Measurements from ENCODE around the gene PIGU.

The PIGU gene

DNA sequence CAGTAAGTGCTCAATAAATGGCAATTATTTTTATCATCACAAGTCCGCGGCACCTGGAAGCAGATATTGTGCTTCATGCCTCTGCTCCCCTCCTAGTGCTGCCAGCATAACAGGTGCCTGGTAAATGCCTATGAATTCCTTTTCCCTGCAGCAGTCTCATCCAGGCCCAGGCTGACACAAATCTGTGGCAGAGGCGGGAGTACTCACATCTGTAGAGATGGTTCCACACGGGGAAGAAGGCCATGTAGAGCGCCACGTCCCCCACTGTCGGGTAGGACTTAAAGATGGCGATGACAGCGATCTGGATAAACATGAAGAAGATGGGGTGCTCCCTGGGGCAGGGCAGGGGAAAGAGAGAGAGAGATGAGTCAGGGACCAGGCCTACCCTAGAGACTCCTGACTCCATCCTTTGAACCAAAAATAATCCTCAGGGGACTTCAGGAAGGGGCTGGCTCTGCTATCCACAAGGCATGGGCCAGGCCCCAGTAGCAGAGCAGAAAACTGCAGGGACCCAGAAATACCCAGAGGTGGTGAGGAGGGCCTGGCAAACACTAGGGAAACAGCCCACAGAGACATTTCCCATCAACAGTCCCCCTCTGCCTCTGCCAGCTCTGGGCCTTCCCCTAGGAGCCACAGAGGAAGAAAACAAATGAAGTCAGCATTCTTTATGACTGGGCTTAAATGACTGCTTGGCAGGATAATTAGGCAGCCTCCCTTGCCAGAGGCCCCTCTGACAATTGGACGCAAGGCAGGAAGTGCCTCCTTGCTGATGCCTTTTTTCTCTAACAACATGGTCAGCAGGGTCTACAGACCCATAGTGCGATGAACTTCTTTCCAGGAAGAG, 95.3 kb downstream of the PIGU start:
- H3K4me1 ChIP-seq, result no peaks in the 10 kb centered on the region
- no peaks in the 10 kb centered on the region; the same call in 1 of the 2 replicates for H3K36me3 ChIP-seq (replicated peaks)
- H3K9me3 ChIP-seq, result no peaks in the 10 kb centered on the region
- in situ Hi-C loops (cut with MboI; ENCODE audit: low sequenced_read_pairs), result no loop called here
- H3K4me3 ChIP-seq, result no peak overlapping the region
- no peak for DNase-seq (ENCODE audit: low spot score in 2 of 2)
- no peaks in the 10 kb centered on the region for H3K27me3 ChIP-seq (ENCODE audit: low read depth)

DNA sequence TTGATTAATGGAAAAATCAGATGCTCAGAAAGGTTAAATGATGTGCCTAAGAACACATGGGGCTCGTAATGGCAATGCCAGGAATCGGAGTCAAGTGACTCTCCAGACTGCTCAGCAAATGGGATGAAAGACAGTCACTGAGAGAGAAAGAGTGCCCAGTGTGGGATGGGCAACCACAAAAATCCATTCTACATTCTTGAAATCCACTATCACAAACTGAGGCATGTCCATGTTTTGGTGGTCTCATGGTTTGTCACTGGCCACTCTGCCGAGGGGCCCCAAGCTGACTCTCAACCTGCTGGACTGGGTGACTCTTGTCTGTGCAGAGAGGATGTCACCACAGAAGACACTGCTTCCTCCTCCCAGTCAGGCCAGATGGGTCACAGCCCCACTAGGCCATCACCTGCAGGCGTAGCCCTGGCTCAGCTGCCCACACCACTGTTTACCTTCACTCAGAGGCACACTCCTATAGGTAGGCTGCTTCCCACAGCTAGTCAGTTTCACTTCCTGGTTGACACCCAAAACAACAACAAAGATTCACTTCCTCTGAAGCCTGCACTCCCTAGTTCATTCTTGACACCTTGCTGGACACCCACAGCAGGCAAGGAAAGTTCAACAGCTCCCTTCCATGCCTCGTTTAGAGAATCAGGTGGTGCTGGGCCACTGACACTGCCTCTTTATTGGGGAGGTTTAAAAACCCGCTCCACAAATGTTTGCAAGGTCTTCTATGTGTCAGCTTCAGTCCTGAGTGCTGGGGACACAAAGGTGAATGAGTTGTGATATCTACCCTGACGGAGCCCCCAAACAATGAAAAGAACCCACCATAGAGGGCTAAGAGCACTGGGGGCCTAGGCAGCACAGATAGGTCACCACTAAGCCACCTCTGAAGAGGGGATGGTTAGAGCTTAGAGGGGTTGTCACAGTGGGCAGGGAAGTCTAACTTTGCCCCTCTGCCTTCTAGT, 96.6 kb downstream of the PIGU start:
- H3K4me1 ChIP-seq, result no peaks in the 10 kb centered on the region
- no peaks in the 10 kb centered on the region for H3K9me3 ChIP-seq
- in situ Hi-C loops (cut with MboI; ENCODE audit: low sequenced_read_pairs), result no loop called here
- DNase-seq (ENCODE audit: low spot score in 2 of 2), result no peak
- H3K36me3 ChIP-seq (replicated peaks), result no peaks in the 10 kb centered on the region; the same call in 1 of the 2 replicates
- no peaks in the 10 kb centered on the region for H3K27me3 ChIP-seq (ENCODE audit: low read depth)
- no peak overlapping the region for H3K4me3 ChIP-seq

DNA sequence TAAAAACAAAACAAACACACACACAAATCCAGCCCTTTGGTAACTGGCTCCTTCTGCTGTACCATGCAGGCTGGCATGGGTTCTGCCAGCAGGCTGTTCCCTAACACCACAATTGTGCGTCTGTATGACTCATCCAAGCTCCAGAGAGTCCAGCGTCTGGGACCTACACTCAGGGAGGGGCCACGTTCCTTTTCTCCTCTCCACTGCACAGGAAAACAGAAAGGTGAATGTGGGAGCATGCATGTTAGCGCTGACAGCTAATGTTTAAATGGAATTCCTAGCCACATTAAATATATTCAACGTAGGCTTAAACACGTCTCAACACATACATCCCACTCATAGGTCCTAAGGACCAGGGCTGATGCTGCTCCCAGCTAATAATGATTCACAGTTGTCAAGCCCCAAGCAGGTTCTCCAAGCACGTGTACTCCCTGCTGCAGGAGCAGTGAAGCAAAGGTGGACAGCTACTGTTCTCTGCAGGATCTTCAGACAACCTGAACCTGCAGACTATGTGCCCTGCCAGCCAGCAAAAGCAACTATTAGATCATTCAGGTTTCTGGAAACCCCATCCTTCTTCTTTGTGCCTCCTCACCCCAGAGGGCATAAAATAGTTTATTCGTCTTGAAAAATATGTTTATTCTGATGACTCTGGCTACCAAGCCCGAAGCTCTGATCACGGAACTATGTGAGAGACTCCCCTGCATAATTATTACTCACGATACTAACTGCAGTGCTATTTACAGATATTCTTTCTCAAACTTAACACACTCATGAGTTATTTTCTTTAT, 97.5 kb downstream of the PIGU start:
- Histone ChIP-seq H3K4me1 (no peaks in the 10 kb centered on the region), H3K9me3 (no peaks in the 10 kb centered on the region), H3K4me3 (no peak overlapping the region), H3K27me3 (ENCODE audit: low read depth) (no peaks in the 10 kb centered on the region), H3K36me3 (replicated peaks) (no peaks in the 10 kb centered on the region; the same call in 1 of the 2 replicates)
- in situ Hi-C loops (cut with MboI; ENCODE audit: low sequenced_read_pairs), result no loop called here
- no peak for DNase-seq (ENCODE audit: low spot score in 2 of 2)

GRCh38 chr20:34578521-34578920, 98.4 kb downstream of the PIGU start:
- no peak for DNase-seq (ENCODE audit: low spot score in 2 of 2)
- Histone ChIP-seq H3K4me1 (no peaks in the 10 kb centered on the region), H3K27me3 (ENCODE audit: low read depth) (no peaks in the 10 kb centered on the region), H3K4me3 (no peak overlapping the region), H3K36me3 (replicated peaks) (no peaks in the 10 kb centered on the region; the same call in 1 of the 2 replicates), H3K9me3 (no peaks in the 10 kb centered on the region)
- in situ Hi-C loops (cut with MboI; ENCODE audit: low sequenced_read_pairs), result no loop called here

DNA sequence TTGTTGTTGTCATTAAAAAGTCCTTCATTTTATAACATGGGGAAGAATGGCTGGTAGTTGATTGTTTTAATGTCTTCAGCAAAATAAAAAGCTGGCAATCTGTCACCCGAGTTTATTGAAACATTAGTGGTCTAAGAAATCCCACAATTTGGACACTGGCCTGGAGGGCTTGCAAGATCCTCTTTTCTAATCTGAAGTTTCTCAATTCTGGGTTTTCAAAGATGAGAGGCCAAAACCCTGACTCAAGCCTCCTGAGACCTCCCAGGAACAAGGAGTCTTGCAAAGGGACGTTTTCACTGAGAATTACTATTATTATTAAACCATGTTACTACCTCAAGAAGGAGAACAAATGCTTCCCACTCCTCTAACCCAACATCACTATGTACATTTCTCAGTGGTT, 98.9 kb downstream of the PIGU start:
- in situ Hi-C loops (cut with MboI; ENCODE audit: low sequenced_read_pairs), result no loop called here
- H3K9me3 ChIP-seq, result no peaks in the 10 kb centered on the region
- no peaks in the 10 kb centered on the region for H3K4me1 ChIP-seq
- no peak for DNase-seq (ENCODE audit: low spot score in 2 of 2)
- H3K4me3 ChIP-seq, result no peak overlapping the region
- no peaks in the 10 kb centered on the region; the same call in 1 of the 2 replicates for H3K36me3 ChIP-seq (replicated peaks)
- no peaks in the 10 kb centered on the region for H3K27me3 ChIP-seq (ENCODE audit: low read depth)

- no peaks in the 10 kb centered on the region for H3K9me3 ChIP-seq
- in situ Hi-C loops (cut with MboI; ENCODE audit: low sequenced_read_pairs), result no loop called here
- no peaks in the 10 kb centered on the region; the same call in 1 of the 2 replicates for H3K36me3 ChIP-seq (replicated peaks)
- no peaks in the 10 kb centered on the region for H3K27me3 ChIP-seq (ENCODE audit: low read depth)
- DNase-seq (ENCODE audit: low spot score in 2 of 2), result no peak
- H3K4me3 ChIP-seq, result no peak overlapping the region
- no peaks in the 10 kb centered on the region for H3K4me1 ChIP-seq
Observed at GRCh38 chr20:34577061-34577460, 99.8 kb downstream of the PIGU start.

DNA sequence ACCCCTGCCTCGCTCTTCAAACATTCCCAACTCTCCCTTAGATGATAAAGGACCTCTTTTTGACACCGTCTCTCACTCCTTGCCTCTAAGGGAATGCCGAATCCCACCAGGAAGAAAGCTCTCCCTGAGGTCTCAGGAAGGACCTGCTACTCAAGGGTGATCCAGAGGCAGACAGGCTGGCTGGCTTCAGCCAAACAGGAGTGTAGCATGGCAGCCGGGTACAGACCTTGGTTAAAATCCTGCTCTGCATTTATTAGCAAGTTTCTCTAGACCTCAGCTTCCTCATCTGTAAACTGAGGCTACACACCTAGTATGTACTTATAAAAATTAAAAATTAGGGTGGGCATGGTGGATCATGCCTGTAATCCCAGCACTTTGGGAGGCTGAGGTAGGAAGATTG, 101.1 kb downstream of the PIGU start:
- no peaks in the 10 kb centered on the region for H3K36me3 ChIP-seq (replicated peaks)

DNA sequence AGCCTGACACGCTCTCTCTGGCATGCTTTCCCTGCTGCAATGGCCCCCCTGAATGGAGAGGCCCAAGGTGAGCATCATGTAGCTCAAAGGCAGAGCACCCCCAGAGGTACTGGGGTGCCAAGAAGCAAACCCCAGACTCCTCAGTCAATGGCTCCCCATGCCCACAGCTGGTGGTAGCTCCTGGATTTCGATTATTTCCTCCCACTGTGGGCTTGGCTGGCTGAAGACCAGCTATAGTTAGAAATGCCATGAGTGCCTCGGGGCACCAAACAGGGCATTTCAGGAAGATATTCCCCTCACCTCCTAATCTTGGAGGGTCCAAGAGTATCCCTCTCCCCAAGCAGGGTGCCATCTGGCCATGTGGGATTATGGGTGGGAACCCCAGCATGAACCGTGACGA, 101.6 kb downstream of the PIGU start:
- H3K9me3 ChIP-seq, result no peaks in the 10 kb centered on the region
- H3K36me3 ChIP-seq (replicated peaks), result no peaks in the 10 kb centered on the region
- H3K4me1 ChIP-seq, result no peaks in the 10 kb centered on the region
- H3K27me3 ChIP-seq (ENCODE audit: low read depth), result no peaks in the 10 kb centered on the region
- in situ Hi-C loops (cut with MboI; ENCODE audit: low sequenced_read_pairs), result no loop called here
- no peak for DNase-seq (ENCODE audit: low spot score in 2 of 2)
- no peak overlapping the region for H3K4me3 ChIP-seq

More for the DNA sequence above, 101.1 kb downstream of the PIGU start:
- H3K27me3 ChIP-seq (ENCODE audit: low read depth), result no peaks in the 10 kb centered on the region
- H3K4me1 ChIP-seq, result no peaks in the 10 kb centered on the region
- in situ Hi-C loops (cut with MboI; ENCODE audit: low sequenced_read_pairs), result no loop called here
- H3K4me3 ChIP-seq, result no peak overlapping the region
- H3K9me3 ChIP-seq, result no peaks in the 10 kb centered on the region
- DNase-seq (ENCODE audit: low spot score in 2 of 2), result no peak

DNA sequence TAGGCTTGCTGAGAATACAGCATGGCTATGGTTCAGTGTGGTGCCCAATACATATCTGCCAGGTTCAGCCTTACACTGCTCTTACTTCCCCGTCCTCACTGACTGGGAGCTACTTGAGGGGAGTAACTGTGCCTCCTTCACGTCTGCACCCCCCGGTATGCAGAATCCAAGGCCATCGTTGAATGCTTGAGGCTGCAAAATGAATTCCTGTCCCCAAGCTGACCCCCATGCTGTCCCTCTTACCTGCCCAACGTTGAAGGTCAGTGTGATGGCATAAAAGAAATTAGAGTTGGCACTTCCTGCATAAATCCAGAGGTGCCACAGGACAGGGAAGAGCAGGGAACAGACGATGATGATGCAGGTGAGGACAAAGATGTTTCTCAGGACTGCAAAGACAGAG, 102.0 kb downstream of the PIGU start:
- DNase-seq (ENCODE audit: low spot score in 2 of 2), result no peak
- in situ Hi-C loops (cut with MboI; ENCODE audit: low sequenced_read_pairs), result no loop called here
- Histone ChIP-seq H3K9me3 (no peaks in the 10 kb centered on the region), H3K36me3 (replicated peaks) (no peaks in the 10 kb centered on the region), H3K27me3 (ENCODE audit: low read depth) (no peaks in the 10 kb centered on the region), H3K4me3 (no peak overlapping the region), H3K4me1 (no peaks in the 10 kb centered on the region)

GRCh38 chr20:34574426-34574825, 102.5 kb downstream of the PIGU start:
- no peaks in the 10 kb centered on the region for H3K27me3 ChIP-seq (ENCODE audit: low read depth)
- H3K36me3 ChIP-seq (replicated peaks), result no peaks in the 10 kb centered on the region
- H3K4me3 ChIP-seq, result no peak overlapping the region
- H3K4me1 ChIP-seq, result no peaks in the 10 kb centered on the region
- in situ Hi-C loops (cut with MboI; ENCODE audit: low sequenced_read_pairs), result no loop called here
- DNase-seq (ENCODE audit: low spot score in 2 of 2), result no peak
- H3K9me3 ChIP-seq, result no peaks in the 10 kb centered on the region

GRCh38 chr20:34573541-34574300, 103.2 kb downstream of the PIGU start:
- Histone ChIP-seq H3K36me3 (replicated peaks) (no peaks in the 10 kb centered on the region), H3K4me3 (no peak overlapping the region), H3K27me3 (ENCODE audit: low read depth) (no peaks in the 10 kb centered on the region), H3K4me1 (no peaks in the 10 kb centered on the region), H3K9me3 (no peaks in the 10 kb centered on the region)
- no peak for DNase-seq (ENCODE audit: low spot score in 2 of 2)
- in situ Hi-C loops (cut with MboI; ENCODE audit: low sequenced_read_pairs), result no loop called here

GRCh38 chr20:34571753-34572152, 105.1 kb downstream of the PIGU start:
- Histone ChIP-seq H3K36me3 (replicated peaks) (no peaks in the 10 kb centered on the region), H3K4me3 (no peak overlapping the region), H3K27me3 (ENCODE audit: low read depth) (no peaks in the 10 kb centered on the region), H3K9me3 (no peaks in the 10 kb centered on the region), H3K4me1 (no peaks in the 10 kb centered on the region)
- no peak for DNase-seq (ENCODE audit: low spot score in 2 of 2)
- in situ Hi-C loops (cut with MboI; ENCODE audit: low sequenced_read_pairs), result no loop called here

DNA sequence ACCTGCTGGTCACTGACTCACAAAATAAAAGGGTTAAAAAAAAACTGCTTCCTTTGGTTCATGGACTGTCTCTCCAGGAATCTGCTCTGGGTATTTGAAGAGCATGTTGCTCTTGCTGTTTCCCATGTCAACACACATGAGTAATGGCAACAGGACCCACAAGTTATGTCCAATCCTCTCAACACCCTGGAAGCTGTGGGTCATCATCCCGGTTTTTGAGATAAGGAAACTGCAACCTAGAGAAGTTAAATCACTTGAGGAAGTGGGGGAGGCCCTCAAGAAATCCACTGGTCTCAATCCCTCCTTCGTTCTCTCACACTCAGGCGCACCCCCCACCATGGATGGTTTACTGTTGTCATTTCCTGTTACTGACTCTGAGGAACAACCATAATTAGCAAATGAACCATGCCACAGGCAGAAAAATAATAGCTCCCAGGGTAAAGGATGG, 106.0 kb downstream of the PIGU start:
- no peaks in the 10 kb centered on the region for H3K4me1 ChIP-seq
- DNase-seq (ENCODE audit: low spot score in 2 of 2), result no peak
- H3K9me3 ChIP-seq, result no peaks in the 10 kb centered on the region
- in situ Hi-C loops (cut with MboI; ENCODE audit: low sequenced_read_pairs), result no loop called here
- H3K4me3 ChIP-seq, result no peak overlapping the region
- H3K27me3 ChIP-seq (ENCODE audit: low read depth), result no peaks in the 10 kb centered on the region
- H3K36me3 ChIP-seq (replicated peaks), result no peaks in the 10 kb centered on the region

Measured in HAP-1 (cell line).